Caco-2 (cell line): ENCODE data around the gene NFE2L2. TPM values are rescaled to one million over a fixed set of nuclear protein-coding genes. Genes with fewer than 3 reads are reported as not detected.

ENCODE experiments used
- BruUV-seq: library from RNA; stranded (reverse); fragments of 400-500 nt; replicated peaks from 2 replicates; lab custom pipeline; 2021; lab: Mats Ljungman, UMichigan
- CTCF ChIA-PET: fragments of 300-600 bp; sonication (Branson Sonifier 250); formaldehyde crosslinking; loops from one replicate; lab custom pipeline; 2022; ENCODE audit warnings: antibody characterized with exemption; lab: Charles Lee
- POLR2A ChIA-PET: fragments of 300-600 bp; sonication (Branson Sonifier 250); formaldehyde crosslinking; loops from one replicate; lab custom pipeline; 2022; ENCODE audit warnings: antibody characterized with exemption; lab: Charles Lee
- DNase-seq, 2 experiments: peaks; one replicate each; pipeline versions ENCODE4 v3.0.0 to v3.0.0-alpha.2; 2020 to 2022
- H3K27me3 ChIP-seq: replicated peaks from 2 replicates; pipeline ENCODE4 v1.6.0; 2011; ENCODE audit warnings: low read length; ENCODE audit not compliant: control insufficient read depth, insufficient read depth
- H3K36me3 ChIP-seq: 2 replicates; pipeline ENCODE4 v1.5.1; 2011; ENCODE audit warnings: low read length; ENCODE audit not compliant: control insufficient read depth, insufficient read depth
- H3K4me1 ChIP-seq: fragments of 250-450 bp; sonication (Bioruptor Pico); 2 replicates; pipeline ENCODE4 v1.5.1; 2020; ENCODE audit warnings: mild to moderate bottlenecking
- H3K4me3 ChIP-seq: 2 replicates; pipeline ENCODE4 v1.5.1; 2011; ENCODE audit warnings: low read depth, mild to moderate bottlenecking, control low read depth, low read length
- H3K9me3 ChIP-seq: fragments of 250-450 bp; sonication (Bioruptor Pico); 2 replicates; pipeline ENCODE4 v1.5.1; 2020; ENCODE audit warnings: mild to moderate bottlenecking, moderate library complexity
- H3K27ac Mint-ChIP-seq: one replicate; pipeline ENCODE4 v1.8.0; 2022; ENCODE audit warnings: mixed read lengths; ENCODE audit not compliant: unreplicated experiment
- H3K27me3 Mint-ChIP-seq: one replicate; pipeline ENCODE4 v1.8.0; 2022; ENCODE audit warnings: mixed read lengths; ENCODE audit not compliant: insufficient read depth, unreplicated experiment
- H3K36me3 Mint-ChIP-seq: one replicate; pipeline ENCODE4 v1.8.0; 2022; ENCODE audit warnings: mild to moderate bottlenecking, mixed read lengths; ENCODE audit not compliant: insufficient read depth, unreplicated experiment
- H3K4me1 Mint-ChIP-seq: one replicate; pipeline ENCODE4 v1.8.0; 2022; ENCODE audit warnings: low read depth, mixed read lengths; ENCODE audit not compliant: unreplicated experiment
- H3K4me3 Mint-ChIP-seq: one replicate; pipeline ENCODE4 v1.8.0; 2022; ENCODE audit warnings: mild to moderate bottlenecking, moderate library complexity, mixed read lengths; ENCODE audit not compliant: unreplicated experiment
- H3K9me3 Mint-ChIP-seq: one replicate; pipeline ENCODE4 v1.8.0; 2022; ENCODE audit warnings: mixed read lengths; ENCODE audit not compliant: unreplicated experiment
- intact Hi-C: fragments of 100-400 bp; cut with micrococcal nuclease; formaldehyde crosslinking; loops from one replicate; pipeline ENCODE4 v1.10.0; 2022; ENCODE audit not compliant: unreplicated experiment
- total RNA-seq: library from RNA; stranded (reverse); gene quantifications from 2 replicates; pipeline ENCODE4 v1.2.3, GENCODE V29; 2022
- TF ChIP-seq, protein P1 (sequence below), 2 experiments: fragments of 200-600 bp in 1 of 2; IDR thresholded peaks; 1 replicate in 1 of 2; 2 replicates in 1 of 2; pipeline versions ENCODE4 v1.5.1 to v1.8.0; 2011 to 2022; ENCODE audit warnings: antibody characterized with exemption in 1 of 2, control low read depth in 1 of 2, inconsistent platforms in 1 of 2, low read depth in 1 of 2, low read length in 1 of 2, mild to moderate bottlenecking in 1 of 2, moderate library complexity in 1 of 2; ENCODE audit not compliant: insufficient read depth in 1 of 2, severe bottlenecking in 1 of 2, unreplicated experiment in 1 of 2

Gene NFE2L2
- total RNA-seq, 1 experiment from 2014 or later, result 75.7 TPM

GRCh38 chr2:177285892-177286715 is 21.6 kb upstream of the NFE2L2 start:
- ChIA-PET CTCF (no interaction called here), POLR2A (interaction anchor here (1.5 kb wide), 1 partner anchor 22 kb away, joined by 8 read pairs; the partner anchor contains the start of gene NFE2L2)
- TF ChIP-seq, protein P1, sequence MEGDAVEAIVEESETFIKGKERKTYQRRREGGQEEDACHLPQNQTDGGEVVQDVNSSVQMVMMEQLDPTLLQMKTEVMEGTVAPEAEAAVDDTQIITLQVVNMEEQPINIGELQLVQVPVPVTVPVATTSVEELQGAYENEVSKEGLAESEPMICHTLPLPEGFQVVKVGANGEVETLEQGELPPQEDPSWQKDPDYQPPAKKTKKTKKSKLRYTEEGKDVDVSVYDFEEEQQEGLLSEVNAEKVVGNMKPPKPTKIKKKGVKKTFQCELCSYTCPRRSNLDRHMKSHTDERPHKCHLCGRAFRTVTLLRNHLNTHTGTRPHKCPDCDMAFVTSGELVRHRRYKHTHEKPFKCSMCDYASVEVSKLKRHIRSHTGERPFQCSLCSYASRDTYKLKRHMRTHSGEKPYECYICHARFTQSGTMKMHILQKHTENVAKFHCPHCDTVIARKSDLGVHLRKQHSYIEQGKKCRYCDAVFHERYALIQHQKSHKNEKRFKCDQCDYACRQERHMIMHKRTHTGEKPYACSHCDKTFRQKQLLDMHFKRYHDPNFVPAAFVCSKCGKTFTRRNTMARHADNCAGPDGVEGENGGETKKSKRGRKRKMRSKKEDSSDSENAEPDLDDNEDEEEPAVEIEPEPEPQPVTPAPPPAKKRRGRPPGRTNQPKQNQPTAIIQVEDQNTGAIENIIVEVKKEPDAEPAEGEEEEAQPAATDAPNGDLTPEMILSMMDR (IDR thresholded peaks at IDR 0.05; ENCODE audit: insufficient read depth in 1 of 2, low read depth in 1 of 2, low read length in 1 of 2, severe bottlenecking in 1 of 2, unreplicated experiment in 1 of 2), result no peak
- H3K4me1 Mint-ChIP-seq, result peaks cover 18% of the 10 kb centered on the region
- BruUV-seq, result no TSS peak
- Histone ChIP-seq H3K9me3 (no peaks in the 10 kb centered on the region), H3K4me1 (peaks cover 11% of the 10 kb centered on the region), H3K4me3 (no peak overlapping the region), H3K27me3 (no peaks in the 10 kb centered on the region), H3K36me3 (no peaks in the 10 kb centered on the region; the same call in 1 of the 2 replicates)
- no peaks in the 10 kb centered on the region for H3K9me3 Mint-ChIP-seq
- no peaks in the 10 kb centered on the region for H3K27me3 Mint-ChIP-seq
- H3K27ac Mint-ChIP-seq, result no peak overlapping the region
- H3K36me3 Mint-ChIP-seq, result no peaks in the 10 kb centered on the region
- intact Hi-C loops, result no loop called here
- DNase-seq, result no peak
- no peak overlapping the region for H3K4me3 Mint-ChIP-seq

DNA sequence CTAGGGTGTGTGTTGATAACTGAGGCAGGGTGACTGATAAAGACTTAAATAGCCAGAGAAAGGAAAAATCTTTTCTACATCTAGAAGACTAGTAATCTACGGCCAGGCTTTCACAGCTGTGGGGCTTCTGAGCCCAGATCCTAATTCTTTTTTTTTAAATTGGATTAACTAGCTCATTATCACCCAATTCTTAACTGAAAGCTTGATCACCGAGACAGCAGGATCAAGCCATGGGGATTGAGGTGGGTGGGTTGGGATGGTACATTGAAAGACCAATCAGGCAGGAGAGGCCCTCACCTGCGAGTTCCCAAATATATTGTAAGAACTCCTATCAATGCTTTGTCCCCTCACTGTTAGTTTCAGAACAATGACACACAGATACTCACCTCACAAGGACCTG is 20.0 kb upstream of the NFE2L2 start:
- Histone ChIP-seq H3K27me3 (no peaks in the 10 kb centered on the region), H3K4me1 (peaks cover 11% of the 10 kb centered on the region), H3K4me3 (no peak overlapping the region), H3K9me3 (no peaks in the 10 kb centered on the region), H3K36me3 (no peaks in the 10 kb centered on the region; the same call in 1 of the 2 replicates)
- TF ChIP-seq, protein P1 (IDR thresholded peaks at IDR 0.05; ENCODE audit: insufficient read depth in 1 of 2, low read depth in 1 of 2, low read length in 1 of 2, severe bottlenecking in 1 of 2, unreplicated experiment in 1 of 2), result no peak
- Mint-ChIP-seq H3K36me3 (no peaks in the 10 kb centered on the region), H3K27ac (no peak overlapping the region), H3K27me3 (no peaks in the 10 kb centered on the region), H3K9me3 (no peaks in the 10 kb centered on the region), H3K4me1 (peaks cover 18% of the 10 kb centered on the region), H3K4me3 (no peak overlapping the region)
- intact Hi-C loops, result no loop called here
- no peak for DNase-seq
- ChIA-PET CTCF (no interaction called here), POLR2A (no interaction called here)
- no TSS peak for BruUV-seq

GRCh38 chr2:177283906-177284305 is 19.4 kb upstream of the NFE2L2 start:
- H3K36me3 Mint-ChIP-seq, result no peaks in the 10 kb centered on the region

More at GRCh38 chr2:177283906-177284305, 19.4 kb upstream of the NFE2L2 start:
- H3K4me3 Mint-ChIP-seq, result no peak overlapping the region
- no peaks in the 10 kb centered on the region for H3K27me3 Mint-ChIP-seq
- DNase-seq, result no peak
- TF ChIP-seq, protein P1 (IDR thresholded peaks at IDR 0.05; ENCODE audit: insufficient read depth in 1 of 2, low read depth in 1 of 2, low read length in 1 of 2, severe bottlenecking in 1 of 2, unreplicated experiment in 1 of 2), result no peak
- H3K4me3 ChIP-seq, result no peak overlapping the region
- peaks cover 18% of the 10 kb centered on the region for H3K4me1 Mint-ChIP-seq
- H3K27me3 ChIP-seq, result no peaks in the 10 kb centered on the region
- H3K4me1 ChIP-seq, result peaks cover 11% of the 10 kb centered on the region
- ChIA-PET CTCF (interaction anchor here (0.6 to 1.0 kb wide), 2 partner anchors 119 to 138 kb away, joined by 3 to 4 read pairs; no protein-coding TSS in a partner anchor), POLR2A (no interaction called here)
- no peaks in the 10 kb centered on the region for H3K9me3 ChIP-seq
- H3K9me3 Mint-ChIP-seq, result no peaks in the 10 kb centered on the region
- no peak overlapping the region for H3K27ac Mint-ChIP-seq
- no TSS peak for BruUV-seq
- intact Hi-C loops, result no loop called here
- H3K36me3 ChIP-seq, result no peaks in the 10 kb centered on the region; the same call in 1 of the 2 replicates
